SIG-M5 treated with dmso at 0.1 percent for 504 hours (cell line): Measurements from ENCODE around the gene GIGYF2.
"Not testable (repeated sequence)": the region's sequence is repeated elsewhere in the genome, so short reads cannot be mapped to it uniquely, and the experiment has no call there.

ENCODE experiments used
- DNase-seq: peaks from one replicate; lab custom pipeline; 2025; ENCODE audit not compliant: unreplicated experiment; lab: John Stamatoyannopoulos, UW

GIGYF2 gene

GRCh38 chr2:232697059-232697806, at the start of gene GIGYF2:
Gene GIGYF2 (plus strand): TSS chr2:232697331. CDS start chr2:232735198, 37,867 bp downstream.
- DNase-seq = peak; percentile 94

DNA sequence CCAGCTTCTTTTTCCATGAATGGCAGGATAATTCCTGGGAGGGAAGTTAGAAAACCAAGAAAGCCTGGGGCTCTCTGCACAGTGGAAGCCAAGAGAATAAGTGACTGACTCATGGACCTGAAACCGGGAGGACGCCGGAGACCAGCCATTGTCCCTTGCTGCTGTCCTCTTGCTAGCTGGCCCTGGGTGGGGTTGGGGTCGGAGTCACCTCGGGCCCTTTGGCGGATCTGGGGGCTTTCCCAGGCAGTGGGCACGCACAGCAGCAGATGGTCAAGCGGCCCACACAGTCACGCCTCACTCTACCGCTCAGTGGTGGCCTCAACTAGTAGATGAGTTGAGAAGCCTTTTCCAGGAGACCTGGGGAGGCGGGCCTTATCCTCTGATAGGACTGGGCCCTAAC, 48.1 kb upstream of the GIGYF2 start:
- no peak for DNase-seq

DNA sequence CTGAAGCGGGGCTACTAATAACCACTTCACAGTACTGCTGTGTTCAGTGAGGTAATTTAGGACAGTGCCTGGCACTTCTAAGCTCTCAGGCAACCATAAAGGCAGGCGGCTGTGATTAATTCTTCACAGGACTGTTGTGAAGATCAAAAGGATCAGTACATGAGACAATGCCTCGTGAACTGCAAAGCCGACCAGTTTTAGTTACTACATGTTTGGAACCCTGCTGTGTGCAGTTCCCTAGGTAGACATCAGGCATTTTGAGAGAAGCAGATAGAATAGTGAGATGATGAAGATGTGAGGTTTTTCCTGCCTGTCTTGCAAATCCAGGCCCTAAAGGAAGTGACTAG, 44.7 kb upstream of the GIGYF2 start:
- DNase-seq = no peak

GRCh38 chr2:232653441-232653840, 43.7 kb upstream of the GIGYF2 start:
- DNase-seq = no peak

DNA sequence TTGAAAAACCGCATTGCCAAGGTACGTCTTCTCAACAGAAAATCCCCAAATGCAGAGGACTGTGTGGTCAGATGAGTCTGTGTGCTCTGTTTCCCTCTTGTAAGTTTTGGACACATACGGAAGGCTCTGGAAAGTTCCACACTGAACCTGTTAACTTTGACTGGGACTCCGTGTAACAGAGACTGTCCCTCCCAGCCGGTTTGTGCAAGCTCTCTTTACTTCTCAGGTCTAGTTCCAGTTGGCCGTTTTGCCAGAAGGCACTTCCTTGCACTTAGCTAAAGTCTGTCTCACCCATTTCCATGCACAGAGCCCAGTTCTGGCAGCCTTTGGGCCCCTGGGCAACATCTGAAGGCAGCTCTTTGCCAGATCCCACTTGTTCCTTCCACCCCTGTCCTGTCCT, 41.7 kb upstream of the GIGYF2 start:
- peak; percentile 18 for DNase-seq

GRCh38 chr2:232658217-232658785, 38.8 kb upstream of the GIGYF2 start:
- peak; percentile 84 for DNase-seq

- DNase-seq = no peak
Observed at GRCh38 chr2:232659359-232659758, 37.8 kb upstream of the GIGYF2 start.

DNA sequence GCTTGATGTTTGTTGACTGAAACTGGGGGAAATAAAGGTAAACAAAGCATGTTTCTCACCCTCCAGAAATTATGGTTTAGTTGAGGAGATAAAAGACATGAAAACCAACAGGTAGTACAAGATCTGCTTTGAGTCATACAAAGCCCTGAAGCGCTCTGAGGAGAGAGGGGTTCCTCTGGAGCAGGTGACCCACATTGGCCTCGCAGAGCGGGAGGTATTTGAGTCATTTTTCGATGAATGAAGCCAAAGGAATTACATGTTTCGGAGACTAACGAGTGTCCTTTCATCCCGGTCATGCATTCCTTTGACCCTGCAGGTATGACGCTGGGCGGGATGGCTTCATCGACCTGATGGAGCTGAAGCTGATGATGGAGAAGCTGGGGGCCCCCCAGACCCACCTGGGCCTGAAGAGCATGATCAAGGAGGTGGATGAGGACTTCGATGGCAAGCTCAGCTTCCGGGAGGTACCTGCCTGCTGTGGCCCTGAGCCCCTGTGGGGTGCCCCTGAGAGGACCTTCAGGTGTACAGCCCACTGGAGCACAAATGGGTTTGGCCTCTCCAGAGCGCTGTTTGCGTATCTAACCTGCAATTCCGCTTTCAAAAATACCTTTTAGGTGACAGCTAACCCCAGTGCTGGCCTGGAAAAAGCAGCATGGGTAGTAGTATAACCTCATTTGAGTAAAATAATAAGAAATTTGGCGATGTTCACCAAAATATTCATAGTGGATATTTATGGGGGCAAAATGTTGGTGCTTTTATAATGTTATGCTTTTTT, 34.5 kb upstream of the GIGYF2 start:
- DNase-seq = no peak

DNA sequence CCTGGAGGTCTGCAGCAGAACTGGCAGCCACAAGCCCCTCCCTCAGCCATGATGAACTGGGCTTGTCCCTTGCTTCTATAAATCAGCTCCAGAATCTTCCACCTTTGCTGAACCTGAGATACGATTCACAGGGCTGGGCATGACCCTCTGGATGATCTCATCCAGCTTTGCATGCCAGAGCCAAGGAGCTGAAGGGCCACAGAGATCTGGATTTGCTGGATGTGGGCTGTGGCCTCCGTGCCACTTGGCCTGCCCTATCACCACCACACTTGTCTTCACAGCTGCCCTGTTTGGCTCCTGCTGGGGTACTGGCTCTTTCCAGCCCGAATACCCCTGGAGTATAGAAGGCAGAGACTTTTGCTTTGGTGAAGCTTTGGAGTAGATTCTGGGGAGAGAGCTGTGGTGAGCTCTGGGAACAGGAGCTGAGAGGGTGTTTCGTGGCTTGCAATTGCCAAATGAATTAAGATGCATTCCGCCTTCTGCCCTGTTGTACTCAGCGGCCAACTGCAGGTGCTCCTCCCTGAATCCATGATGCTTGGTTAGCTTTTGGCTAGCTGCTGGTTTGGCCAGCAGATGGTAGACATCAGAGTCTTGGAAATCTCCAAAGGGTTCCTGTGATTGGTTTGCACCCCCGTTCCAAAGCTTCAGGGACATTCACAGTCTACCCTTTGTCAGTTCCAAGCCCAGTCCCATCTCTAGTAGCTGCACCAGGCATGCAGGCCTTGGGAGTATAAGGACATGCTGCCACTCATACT, 30.9 kb upstream of the GIGYF2 start:
- DNase-seq = no peak

GRCh38 chr2:232667989-232668583, 29.0 kb upstream of the GIGYF2 start:
- no peak for DNase-seq

DNA sequence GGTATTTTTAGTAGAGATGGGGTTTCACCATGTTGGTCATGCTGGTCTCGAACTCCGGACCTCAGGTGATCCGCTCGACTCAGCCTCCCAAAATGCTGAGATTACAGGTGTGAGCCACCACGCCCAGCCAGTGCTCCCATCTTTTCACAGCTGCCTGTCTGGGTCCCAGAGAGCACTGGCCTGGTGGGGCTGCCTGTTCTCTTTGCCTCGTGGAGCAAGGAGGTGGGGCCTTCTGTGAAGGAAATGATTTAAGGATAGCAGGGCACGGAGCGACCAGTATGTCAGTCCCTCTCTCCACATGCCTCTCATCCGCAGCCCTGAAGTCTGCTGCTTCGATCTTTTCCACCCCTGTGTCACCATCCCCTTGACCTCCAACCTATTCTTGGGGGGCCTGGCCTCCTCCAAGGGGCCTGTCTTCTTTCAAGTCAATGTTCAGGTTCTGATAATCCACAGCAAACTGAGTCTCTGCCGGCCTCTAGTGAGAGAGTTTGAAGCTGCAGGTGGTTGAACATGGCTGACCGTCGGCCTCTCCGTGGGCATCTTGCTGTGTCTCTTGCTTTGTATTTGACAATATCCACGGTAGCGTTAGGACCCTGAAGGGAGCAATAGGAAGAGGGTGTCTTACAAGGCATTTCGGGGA, 28.2 kb upstream of the GIGYF2 start:
- no peak for DNase-seq

DNA sequence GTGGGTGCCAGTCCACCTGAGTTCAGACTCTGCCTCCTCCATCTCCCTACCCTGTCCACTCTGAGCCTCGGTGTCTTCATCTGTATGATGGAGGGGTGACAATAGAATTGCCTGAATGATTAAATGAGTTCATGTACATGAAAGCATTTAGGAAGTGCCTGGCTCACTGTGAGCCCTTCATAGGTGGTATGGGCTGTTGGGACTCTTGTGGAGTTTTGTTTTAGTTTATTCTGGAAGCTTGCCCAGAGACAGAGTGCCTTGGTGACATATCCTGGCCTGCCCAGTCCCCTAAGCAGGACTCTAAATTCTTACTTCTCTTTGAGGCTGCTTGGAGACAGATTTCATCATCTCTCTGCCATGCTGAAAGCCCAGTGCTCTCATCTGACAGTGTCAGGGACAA, 24.5 kb upstream of the GIGYF2 start:
- no peak for DNase-seq

DNA sequence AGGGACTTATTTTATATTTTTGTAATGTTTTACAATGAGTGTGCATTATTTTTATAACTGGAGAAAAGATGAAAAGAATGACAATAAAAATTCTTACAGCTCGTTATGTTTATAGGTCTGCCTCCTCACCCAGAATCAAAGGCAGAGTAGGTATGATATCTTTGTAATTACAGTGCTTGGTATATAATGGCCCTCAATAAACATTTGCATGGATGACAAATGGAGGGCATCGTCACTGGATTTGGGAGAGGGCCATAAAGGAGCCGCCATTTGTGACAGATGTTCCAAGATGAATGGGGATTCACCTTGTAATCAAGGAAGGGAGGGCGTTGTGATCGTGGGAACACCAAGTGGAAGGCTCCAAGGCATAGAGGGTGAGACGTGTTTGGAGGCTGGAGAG, 22.6 kb upstream of the GIGYF2 start:
- DNase-seq = no peak

GRCh38 chr2:232675381-232675780, 21.8 kb upstream of the GIGYF2 start:
- DNase-seq = no peak

- no peak for DNase-seq
Observed at GRCh38 chr2:232680006-232680405, 17.1 kb upstream of the GIGYF2 start.

DNA sequence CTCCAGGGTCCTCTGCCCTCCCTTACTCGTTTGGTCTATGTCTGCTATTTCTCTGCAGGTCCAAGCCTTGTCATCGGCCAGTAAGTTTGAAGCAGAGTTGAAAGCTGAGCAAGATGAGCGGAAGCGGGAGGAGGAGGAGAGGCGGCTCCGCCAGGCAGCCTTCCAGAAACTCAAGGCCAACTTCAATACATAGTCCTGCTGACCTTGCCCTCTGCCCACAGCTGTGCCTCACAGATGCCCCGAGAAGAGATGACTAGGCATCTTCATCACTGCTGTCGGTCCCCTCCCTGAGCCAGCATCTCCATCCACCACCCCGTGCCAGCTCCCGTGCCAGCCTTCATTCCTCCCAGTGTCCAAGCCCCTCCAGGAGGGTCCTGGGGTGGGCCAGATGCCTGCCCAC, 15.6 kb upstream of the GIGYF2 start:
- no peak for DNase-seq

DNA sequence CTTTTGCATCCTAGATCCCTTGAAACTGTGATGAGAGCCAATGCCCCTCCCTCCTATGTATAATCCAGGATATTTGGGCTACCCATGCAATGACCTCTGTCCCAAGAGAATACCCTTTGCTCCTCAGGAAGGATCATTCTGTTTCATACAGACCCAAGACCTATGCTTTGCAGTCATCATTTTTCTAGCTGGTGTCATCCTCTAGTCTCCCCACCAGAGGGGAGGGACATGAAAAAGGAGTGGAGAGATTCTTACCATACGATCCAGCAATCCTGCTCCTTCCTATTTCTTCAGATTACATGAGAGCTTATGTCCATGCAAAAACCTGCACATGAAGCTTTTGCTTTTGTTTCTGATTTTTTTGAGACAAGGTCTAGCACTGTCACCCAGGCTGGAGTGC, 13.8 kb upstream of the GIGYF2 start:
- DNase-seq = no peak

DNA sequence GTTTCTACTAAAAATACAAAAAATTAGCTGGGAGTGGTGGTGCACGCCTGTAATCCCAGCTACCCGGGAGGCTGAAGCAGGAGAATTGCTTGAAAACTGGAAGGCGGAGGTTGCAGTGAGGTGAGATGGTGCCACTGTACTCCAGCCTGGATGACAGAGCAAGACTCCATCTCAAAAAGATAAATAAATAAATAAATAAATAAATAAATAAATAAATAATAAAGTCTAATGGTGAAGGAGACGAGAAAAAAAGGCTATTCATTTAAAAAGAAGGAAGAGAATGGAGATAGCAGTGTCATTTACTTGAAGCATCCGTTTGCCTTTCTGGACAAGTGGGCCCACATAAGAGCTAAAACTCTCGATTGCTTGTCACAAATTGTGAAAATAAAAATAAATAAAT, 11.7 kb upstream of the GIGYF2 start:
- not testable (repeated sequence) for DNase-seq

DNA sequence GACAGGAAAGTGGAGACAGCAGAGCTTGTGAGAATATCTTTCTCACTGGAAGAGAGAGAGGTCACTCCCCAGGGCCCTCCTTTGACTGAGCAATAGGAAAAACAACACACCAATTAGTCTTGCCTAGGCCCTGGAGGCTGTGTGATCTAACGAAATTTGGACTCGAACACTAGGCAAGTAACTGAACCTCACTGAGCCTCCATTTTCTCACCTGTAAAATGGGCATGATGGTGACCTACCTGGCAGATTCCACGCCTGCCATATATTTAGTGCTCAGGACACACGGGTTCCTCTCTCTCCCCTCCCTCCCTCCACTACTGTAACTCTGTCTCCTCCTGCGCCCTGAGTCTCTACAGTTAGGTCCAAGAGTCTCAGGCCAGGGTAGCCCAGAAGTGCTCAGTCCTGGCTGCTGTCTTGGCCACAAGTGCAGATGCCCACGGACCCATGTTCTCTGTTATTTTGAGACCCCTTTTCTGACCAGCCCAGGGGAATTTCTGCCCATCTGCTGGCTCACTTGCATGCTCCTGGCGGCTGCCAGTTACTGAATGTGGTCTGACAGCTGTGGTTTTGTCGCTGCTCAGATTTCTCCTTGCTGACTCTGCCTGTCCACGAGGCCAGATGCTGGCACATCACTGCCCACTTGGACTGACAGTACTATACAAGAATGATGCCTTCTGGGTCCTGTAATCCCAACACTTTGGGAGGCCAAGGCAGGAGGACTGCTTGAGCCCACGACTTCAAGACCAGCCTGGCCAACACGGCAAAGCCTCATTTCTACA, 9.6 kb upstream of the GIGYF2 start:
- no peak for DNase-seq

- DNase-seq = no peak
Observed at GRCh38 chr2:232688201-232688600, 8.9 kb upstream of the GIGYF2 start.
